Lower leg skin (tissue), 3 donors: Measurements from ENCODE around the gene CLTRN.
"Not testable (repeated sequence)": the region's sequence is repeated elsewhere in the genome, so short reads cannot be mapped to it uniquely, and the experiment has no call there.

Experiments used
- POLR2A ChIP-seq, 2 donors: fragments of 450-650 bp; IDR thresholded peaks; one replicate each; pipeline ENCODE4 v1.6.1; 2016 to 2017; ENCODE audit warnings: antibody characterized with exemption in 2 of 2, mild to moderate bottlenecking in 1 of 2, moderate library complexity in 1 of 2
- TF ChIP-seq, protein P1 (sequence below), 3 donors: fragments of 450-650 bp; IDR thresholded peaks; one replicate each; pipeline ENCODE4 v1.5.1; 2016; ENCODE audit warnings: antibody characterized with exemption in 3 of 3, mild to moderate bottlenecking in 3 of 3, moderate library complexity in 2 of 3

DNA sequence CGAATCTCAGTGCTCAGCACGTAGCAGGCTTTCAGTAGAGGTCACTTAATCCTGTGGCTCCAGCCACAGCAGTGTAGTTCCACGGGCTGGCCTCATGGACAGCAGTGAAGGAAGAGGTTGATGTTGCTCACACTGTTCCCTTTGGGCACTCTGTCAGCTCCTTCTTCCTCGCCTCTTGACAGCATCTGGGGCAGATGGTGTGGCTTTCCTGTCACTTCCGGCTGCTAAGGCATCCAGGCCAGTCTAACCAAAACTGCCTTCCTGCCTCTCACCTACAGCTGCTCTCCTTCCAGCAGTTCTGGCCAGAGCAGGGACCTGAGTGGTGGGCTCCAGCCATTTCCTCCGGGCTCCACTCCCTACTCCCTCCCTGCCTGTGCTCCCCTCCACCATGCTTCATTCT lies 9.8 kb downstream of the CLTRN start:
- TF ChIP-seq, protein P1, sequence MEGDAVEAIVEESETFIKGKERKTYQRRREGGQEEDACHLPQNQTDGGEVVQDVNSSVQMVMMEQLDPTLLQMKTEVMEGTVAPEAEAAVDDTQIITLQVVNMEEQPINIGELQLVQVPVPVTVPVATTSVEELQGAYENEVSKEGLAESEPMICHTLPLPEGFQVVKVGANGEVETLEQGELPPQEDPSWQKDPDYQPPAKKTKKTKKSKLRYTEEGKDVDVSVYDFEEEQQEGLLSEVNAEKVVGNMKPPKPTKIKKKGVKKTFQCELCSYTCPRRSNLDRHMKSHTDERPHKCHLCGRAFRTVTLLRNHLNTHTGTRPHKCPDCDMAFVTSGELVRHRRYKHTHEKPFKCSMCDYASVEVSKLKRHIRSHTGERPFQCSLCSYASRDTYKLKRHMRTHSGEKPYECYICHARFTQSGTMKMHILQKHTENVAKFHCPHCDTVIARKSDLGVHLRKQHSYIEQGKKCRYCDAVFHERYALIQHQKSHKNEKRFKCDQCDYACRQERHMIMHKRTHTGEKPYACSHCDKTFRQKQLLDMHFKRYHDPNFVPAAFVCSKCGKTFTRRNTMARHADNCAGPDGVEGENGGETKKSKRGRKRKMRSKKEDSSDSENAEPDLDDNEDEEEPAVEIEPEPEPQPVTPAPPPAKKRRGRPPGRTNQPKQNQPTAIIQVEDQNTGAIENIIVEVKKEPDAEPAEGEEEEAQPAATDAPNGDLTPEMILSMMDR (IDR thresholded peaks at IDR 0.05) = not testable (repeated sequence)
- TF ChIP-seq POLR2A (IDR thresholded peaks at IDR 0.05) = not testable (repeated sequence)
